Astrocyte (in vitro differentiated cells and primary cell): ENCODE data around the gene RALY.

Experiments used
- EZH2 ChIP-seq: IDR thresholded peaks from 2 replicates; pipeline ENCODE4 v1.6.1; 2012; ENCODE audit warnings: mild to moderate bottlenecking, low read length, inconsistent platforms; ENCODE audit not compliant: insufficient read depth
- TF ChIP-seq, protein P1 (sequence below): IDR thresholded peaks from 2 replicates; pipeline ENCODE4 v1.5.1; 2011; ENCODE audit warnings: low read depth, mild to moderate bottlenecking, inconsistent platforms, low read length, moderate library complexity; ENCODE audit not compliant: insufficient read depth

DNA sequence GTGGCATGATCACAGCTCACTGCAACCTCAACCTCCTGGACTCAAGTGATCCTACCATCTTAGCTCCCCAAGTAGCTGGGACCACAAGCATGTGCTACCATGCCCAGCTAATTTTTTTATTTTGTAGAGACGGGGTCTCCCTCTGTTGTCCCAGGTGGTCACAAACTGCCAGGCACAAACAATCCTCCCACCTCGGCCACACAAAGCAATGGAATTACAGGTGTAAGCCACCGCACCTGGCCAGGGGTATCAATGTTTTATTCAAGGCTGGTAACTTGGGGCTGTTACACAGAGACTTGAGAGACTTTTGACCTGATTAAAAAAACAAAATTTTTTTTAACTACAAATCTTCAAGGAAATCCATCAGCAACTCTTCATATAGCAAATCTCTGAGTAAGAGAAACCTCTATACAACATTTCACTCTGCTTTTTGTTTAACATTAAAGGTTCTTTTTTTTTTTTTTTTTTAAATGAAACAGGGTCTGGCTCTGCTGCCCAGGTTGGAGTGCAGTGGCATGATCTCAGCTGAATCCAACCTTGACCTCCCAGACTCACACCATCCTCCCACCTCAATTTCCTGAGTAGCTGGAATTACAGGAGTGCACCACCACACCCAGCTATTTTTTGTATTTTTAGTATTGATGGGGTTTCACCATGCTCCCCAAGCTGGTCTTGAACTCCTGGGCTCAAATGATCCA is 112.4 kb downstream of the RALY start:
- no peak for TF ChIP-seq EZH2
- TF ChIP-seq, protein P1, sequence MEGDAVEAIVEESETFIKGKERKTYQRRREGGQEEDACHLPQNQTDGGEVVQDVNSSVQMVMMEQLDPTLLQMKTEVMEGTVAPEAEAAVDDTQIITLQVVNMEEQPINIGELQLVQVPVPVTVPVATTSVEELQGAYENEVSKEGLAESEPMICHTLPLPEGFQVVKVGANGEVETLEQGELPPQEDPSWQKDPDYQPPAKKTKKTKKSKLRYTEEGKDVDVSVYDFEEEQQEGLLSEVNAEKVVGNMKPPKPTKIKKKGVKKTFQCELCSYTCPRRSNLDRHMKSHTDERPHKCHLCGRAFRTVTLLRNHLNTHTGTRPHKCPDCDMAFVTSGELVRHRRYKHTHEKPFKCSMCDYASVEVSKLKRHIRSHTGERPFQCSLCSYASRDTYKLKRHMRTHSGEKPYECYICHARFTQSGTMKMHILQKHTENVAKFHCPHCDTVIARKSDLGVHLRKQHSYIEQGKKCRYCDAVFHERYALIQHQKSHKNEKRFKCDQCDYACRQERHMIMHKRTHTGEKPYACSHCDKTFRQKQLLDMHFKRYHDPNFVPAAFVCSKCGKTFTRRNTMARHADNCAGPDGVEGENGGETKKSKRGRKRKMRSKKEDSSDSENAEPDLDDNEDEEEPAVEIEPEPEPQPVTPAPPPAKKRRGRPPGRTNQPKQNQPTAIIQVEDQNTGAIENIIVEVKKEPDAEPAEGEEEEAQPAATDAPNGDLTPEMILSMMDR: no peak
